GM18870 (cell line): ENCODE data around the gene SNTB2.

ENCODE experiments used
- ATAC-seq: cut with Tn5 transposase; IDR thresholded peaks from one replicate; pipeline ENCODE4 v1.9.1; 2021; ENCODE audit warnings: moderate library complexity; ENCODE audit not compliant: unreplicated experiment

Gene SNTB2

DNA sequence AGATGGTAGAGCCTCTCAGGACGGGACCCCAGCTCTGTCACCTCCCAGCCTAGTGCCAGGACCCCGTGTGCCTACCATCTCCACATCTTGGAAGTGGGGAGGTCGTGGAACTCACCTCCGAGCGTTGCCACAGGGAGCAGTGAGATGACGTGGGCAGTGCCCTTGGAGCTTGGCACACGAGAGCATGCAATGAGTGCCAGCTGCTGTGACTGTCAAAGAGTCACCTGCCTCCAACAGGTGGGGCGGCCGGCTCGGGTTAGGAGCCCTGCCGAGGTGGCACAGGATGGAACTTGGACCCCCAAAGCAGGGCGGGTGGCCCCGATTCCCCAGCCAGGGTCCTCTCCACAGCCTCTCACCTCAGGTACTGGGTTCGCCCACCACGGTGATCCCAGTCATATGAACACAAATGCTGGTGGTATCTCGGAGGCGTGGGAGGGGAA lies 129.7 kb downstream of the SNTB2 start:
- ATAC-seq = no peak

GRCh38 chr16:69318177-69318910 lies 131.4 kb downstream of the SNTB2 start:
- no peak for ATAC-seq

- ATAC-seq = no peak
These were observed 131.9 kb downstream of the SNTB2 start for GRCh38 chr16:69318911-69319289.

DNA sequence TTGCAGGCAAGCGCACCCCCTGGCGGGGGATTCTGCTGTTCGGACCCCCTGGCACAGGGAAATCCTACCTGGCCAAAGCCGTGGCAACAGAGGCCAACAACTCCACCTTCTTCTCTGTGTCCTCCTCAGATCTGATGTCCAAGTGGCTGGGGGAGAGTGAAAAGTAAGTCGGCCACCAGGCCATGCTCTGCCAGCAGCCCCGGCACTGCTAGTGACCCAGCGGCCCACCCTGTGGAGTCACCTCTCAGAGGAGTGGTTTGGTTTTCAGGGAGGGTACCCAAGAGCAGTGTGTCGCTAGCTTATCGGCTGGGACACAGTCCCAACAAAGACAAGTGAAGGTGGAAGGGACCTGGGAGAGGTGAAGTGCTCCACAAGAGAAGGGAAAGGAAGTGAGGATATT lies 132.4 kb downstream of the SNTB2 start:
- ATAC-seq = no peak

GRCh38 chr16:69319826-69320739 lies 133.1 kb downstream of the SNTB2 start:
- ATAC-seq = no peak

- ATAC-seq = no peak
These were observed 133.7 kb downstream of the SNTB2 start for GRCh38 chr16:69320740-69321073.

GRCh38 chr16:69321080-69321479 lies 134.1 kb downstream of the SNTB2 start:
- ATAC-seq = no peak

GRCh38 chr16:69322343-69322742 lies 135.4 kb downstream of the SNTB2 start:
- ATAC-seq = no peak

- no peak for ATAC-seq
These were observed 136.5 kb downstream of the SNTB2 start for GRCh38 chr16:69323415-69323814.

DNA sequence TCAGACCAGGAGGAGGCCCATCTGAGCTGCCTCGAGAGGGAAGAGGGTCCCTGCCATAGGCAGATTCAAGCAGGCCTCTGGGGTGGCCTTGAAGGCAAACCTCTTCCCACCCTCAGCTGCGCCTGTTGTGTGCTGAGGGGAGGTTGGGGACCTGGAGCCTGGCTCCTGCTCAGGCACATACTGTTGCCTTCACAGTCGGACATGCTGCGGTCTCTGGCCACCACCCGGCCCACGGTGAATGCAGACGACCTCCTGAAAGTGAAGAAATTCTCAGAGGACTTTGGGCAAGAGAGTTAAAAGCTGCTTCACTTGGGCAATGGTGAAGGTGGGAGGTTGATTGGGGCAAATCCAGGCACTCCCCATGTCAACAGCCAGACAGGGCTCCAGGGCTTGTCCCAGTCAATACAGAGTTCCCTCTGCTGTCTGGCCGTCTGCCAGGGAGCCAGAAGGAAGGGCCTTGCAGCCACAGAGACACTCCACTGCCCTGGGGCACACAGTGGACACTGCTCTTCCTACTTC lies 137.1 kb downstream of the SNTB2 start:
- ATAC-seq = no peak

GRCh38 chr16:69324585-69325253 lies 137.8 kb downstream of the SNTB2 start:
- no peak for ATAC-seq

- ATAC-seq = no peak
These were observed 138.8 kb downstream of the SNTB2 start for GRCh38 chr16:69325784-69326171.

DNA sequence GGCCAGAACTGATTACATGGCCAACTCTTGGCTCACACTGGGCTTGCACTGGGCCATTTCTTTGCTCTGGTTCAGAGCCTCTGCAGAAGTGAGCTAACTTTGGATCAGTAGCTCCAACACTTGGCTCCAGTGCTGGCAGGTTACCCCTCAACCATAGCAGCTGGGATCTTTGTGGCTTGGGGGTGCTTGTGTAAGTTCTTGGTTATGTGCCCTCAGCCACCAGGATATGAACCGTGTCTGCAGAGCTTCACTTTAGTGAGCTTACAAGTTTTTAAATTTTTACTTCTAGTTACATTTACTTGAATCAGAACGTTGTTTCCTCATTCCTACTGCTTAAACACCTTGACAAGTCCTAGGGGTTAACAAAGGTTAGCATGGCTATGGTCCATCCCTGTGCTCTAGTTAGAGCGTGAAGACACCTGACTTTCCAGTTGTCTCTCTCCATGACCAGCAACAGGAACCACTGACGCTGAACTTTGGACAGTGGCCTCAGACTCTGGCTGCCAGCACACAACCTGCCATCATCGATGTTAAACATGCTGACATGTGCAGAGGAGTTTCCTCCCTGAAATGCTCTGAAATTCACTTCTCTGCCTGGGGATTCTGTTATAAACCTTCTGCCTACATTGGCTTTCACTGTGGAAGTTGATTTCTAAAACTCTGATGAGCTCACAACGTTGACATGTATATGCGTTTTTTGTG lies 139.4 kb downstream of the SNTB2 start:
- ATAC-seq = no peak

GRCh38 chr16:69327585-69328310 lies 140.8 kb downstream of the SNTB2 start:
- ATAC-seq = no peak

DNA sequence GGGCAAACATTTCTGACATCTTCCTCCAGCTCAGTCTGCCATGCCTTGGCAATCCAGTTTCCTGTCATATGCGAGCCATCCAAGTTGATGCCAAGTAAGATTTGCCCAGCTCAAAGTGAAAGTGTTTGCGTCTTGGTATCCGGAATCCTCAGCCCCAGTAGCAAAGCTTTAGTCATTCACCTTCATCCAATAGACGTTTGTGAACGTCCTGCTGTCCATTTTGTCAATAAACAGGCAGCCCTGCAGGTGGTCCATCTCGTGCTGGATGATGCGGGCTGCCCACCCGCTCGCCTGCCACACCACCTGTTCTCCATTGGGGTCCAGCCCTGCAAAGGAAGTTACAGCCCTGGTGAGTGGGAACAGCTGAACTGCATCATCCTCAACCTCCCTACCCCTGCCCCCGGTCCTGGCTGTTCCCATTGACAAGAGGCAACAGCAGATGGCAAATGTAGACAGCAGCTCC lies 141.9 kb downstream of the SNTB2 start:
- ATAC-seq = no peak

GRCh38 chr16:69329369-69330285 lies 142.7 kb downstream of the SNTB2 start:
- ATAC-seq = peak; percentile 18

- ATAC-seq = peak; percentile 84
These were observed 143.5 kb downstream of the SNTB2 start, which contains the start of gene PDF for GRCh38 chr16:69330286-69331109. Gene PDF, minus strand, starts transcription at chr16:69330588. Its CDS starts 18 bp downstream, at chr16:69330570.

DNA sequence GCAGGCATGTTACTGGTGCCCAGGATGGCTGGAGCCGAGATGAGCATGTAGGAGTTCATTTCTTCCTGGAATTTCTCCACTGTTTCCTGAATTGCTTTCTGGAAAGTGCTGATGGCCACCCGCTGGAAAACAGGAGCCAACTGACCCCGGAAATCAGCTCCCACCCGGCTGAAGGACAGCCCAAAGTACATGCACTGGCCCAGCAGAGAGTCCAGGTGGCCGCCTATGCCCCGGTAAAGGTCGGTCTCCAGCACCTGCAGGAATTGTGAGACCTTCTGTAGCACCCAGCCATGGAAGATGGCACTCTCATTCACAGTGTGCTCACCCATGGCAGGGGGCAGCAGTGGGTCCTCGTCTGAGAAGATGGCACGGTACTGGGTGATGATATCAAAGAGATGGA lies 147.7 kb downstream of the SNTB2 start:
- ATAC-seq = no peak
